ENCODE data around the gene RCVRN.

Gene RCVRN

GRCh38 chr17:9905078-9905415 lies at the start of gene RCVRN:
TSS of gene RCVRN (minus strand) at chr17:9905271. CDS start at chr17:9905180, 91 bp downstream.
- DNase-seq: no peak

- no peak for DNase-seq
Observed at GRCh38 chr17:9953492-9953891, 48.4 kb upstream of the RCVRN start.

- DNase-seq: no peak
Observed at GRCh38 chr17:9951803-9952202, 46.7 kb upstream of the RCVRN start.

- no peak for DNase-seq
Observed at GRCh38 chr17:9948928-9949327, 43.9 kb upstream of the RCVRN start.

- DNase-seq: no peak
Observed at GRCh38 chr17:9944704-9945103, 39.6 kb upstream of the RCVRN start.

GRCh38 chr17:9943343-9943742 lies 38.3 kb upstream of the RCVRN start:
- DNase-seq: no peak

- no peak for DNase-seq
Observed at GRCh38 chr17:9942885-9943284, 37.8 kb upstream of the RCVRN start.

- no peak for DNase-seq
Observed at GRCh38 chr17:9941305-9941704, 36.2 kb upstream of the RCVRN start.

- DNase-seq: no peak
Observed at GRCh38 chr17:9940841-9941240, 35.8 kb upstream of the RCVRN start.

GRCh38 chr17:9938764-9939163 lies 33.7 kb upstream of the RCVRN start:
- DNase-seq: no peak

GRCh38 chr17:9937901-9938300 lies 32.8 kb upstream of the RCVRN start:
- DNase-seq: no peak

- no peak for DNase-seq
Observed at GRCh38 chr17:9937241-9937761, 32.2 kb upstream of the RCVRN start.

- no peak for DNase-seq
Observed at GRCh38 chr17:9936095-9936494, 31.0 kb upstream of the RCVRN start.

GRCh38 chr17:9935408-9935807 lies 30.3 kb upstream of the RCVRN start:
- no peak for DNase-seq

GRCh38 chr17:9934331-9934730 lies 29.3 kb upstream of the RCVRN start:
- no peak for DNase-seq

- DNase-seq: no peak
Observed at GRCh38 chr17:9932491-9932890, 27.4 kb upstream of the RCVRN start.

- no peak for DNase-seq
Observed at GRCh38 chr17:9931144-9931741, 26.2 kb upstream of the RCVRN start.

- DNase-seq: no peak
Observed at GRCh38 chr17:9929871-9930270, 24.8 kb upstream of the RCVRN start.

GRCh38 chr17:9928601-9929333 lies 23.7 kb upstream of the RCVRN start:
- no peak for DNase-seq

- DNase-seq: no peak
Observed at GRCh38 chr17:9926150-9926804, 21.2 kb upstream of the RCVRN start.

GRCh38 chr17:9925457-9925856 lies 20.4 kb upstream of the RCVRN start:
- DNase-seq: no peak

GRCh38 chr17:9924735-9925191 lies 19.7 kb upstream of the RCVRN start:
- peak; percentile 57 for DNase-seq

GRCh38 chr17:9922012-9922848 lies 17.2 kb upstream of the RCVRN start:
- DNase-seq: no peak
